Effector memory CD4-positive, alpha-beta T cell (primary cell): ENCODE data around the gene TCTN2.

Experiments used
- DNase-seq, 3 donors: peaks; one replicate each; pipeline ENCODE4 v3.0.0-alpha.2; 2020
- H3K27ac ChIP-seq: 2 replicates; pipeline ENCODE4 v1.7.0; 2013; ENCODE audit warnings: mild to moderate bottlenecking, low read length, moderate library complexity; ENCODE audit not compliant: insufficient read depth, poor library complexity, severe bottlenecking
- H3K27me3 ChIP-seq: replicated peaks from 2 replicates; pipeline ENCODE4 v1.7.0; 2013; ENCODE audit warnings: mild to moderate bottlenecking, low read length; ENCODE audit not compliant: insufficient read depth, control insufficient read depth, poor library complexity, severe bottlenecking
- H3K36me3 ChIP-seq: 2 replicates; pipeline ENCODE4 v1.7.0; 2013; ENCODE audit warnings: mild to moderate bottlenecking, low read length, moderate library complexity; ENCODE audit not compliant: control insufficient read depth, insufficient read depth
- H3K4me1 ChIP-seq: 2 replicates; pipeline ENCODE4 v1.7.0; 2013; ENCODE audit warnings: low read length, mild to moderate bottlenecking; ENCODE audit not compliant: control insufficient read depth, insufficient read depth, poor library complexity, severe bottlenecking
- H3K4me3 ChIP-seq: 2 replicates; pipeline ENCODE4 v1.7.0; 2013; ENCODE audit warnings: low read length, low read depth, mild to moderate bottlenecking; ENCODE audit not compliant: insufficient read depth, poor library complexity, severe bottlenecking
- H3K9me3 ChIP-seq: 2 replicates; pipeline ENCODE4 v1.7.0; 2013; ENCODE audit warnings: mild to moderate bottlenecking, low read length, moderate library complexity; ENCODE audit not compliant: control insufficient read depth

The TCTN2 gene

GRCh38 chr12:123683964-123684363 is 13.1 kb downstream of the TCTN2 start:
- no peak overlapping the region for H3K27ac ChIP-seq
- no peaks in the 10 kb centered on the region for H3K27me3 ChIP-seq
- peaks cover 7% of the 10 kb centered on the region for H3K36me3 ChIP-seq
- no peak overlapping the region for H3K4me3 ChIP-seq
- H3K9me3 ChIP-seq, result no peaks in the 10 kb centered on the region
- DNase-seq, result no peak
- H3K4me1 ChIP-seq, result no peaks in the 10 kb centered on the region

- Histone ChIP-seq H3K36me3 (peaks cover 3% of the 10 kb centered on the region), H3K27ac (no peak overlapping the region), H3K9me3 (no peaks in the 10 kb centered on the region), H3K27me3 (no peaks in the 10 kb centered on the region), H3K4me1 (no peaks in the 10 kb centered on the region), H3K4me3 (no peak overlapping the region)
- DNase-seq, result no peak
Observed at GRCh38 chr12:123686636-123687190, 15.8 kb downstream of the TCTN2 start.

GRCh38 chr12:123690191-123690840 is 19.4 kb downstream of the TCTN2 start:
- no peak overlapping the region for H3K4me3 ChIP-seq
- H3K27me3 ChIP-seq, result no peaks in the 10 kb centered on the region
- no peak overlapping the region for H3K27ac ChIP-seq
- H3K9me3 ChIP-seq, result no peaks in the 10 kb centered on the region
- H3K4me1 ChIP-seq, result no peaks in the 10 kb centered on the region
- peaks cover 3% of the 10 kb centered on the region for H3K36me3 ChIP-seq
- DNase-seq, result no peak

GRCh38 chr12:123696207-123696606 is 25.3 kb downstream of the TCTN2 start:
- Histone ChIP-seq H3K27ac (no peak overlapping the region), H3K4me1 (no peaks in the 10 kb centered on the region), H3K9me3 (no peaks in the 10 kb centered on the region), H3K4me3 (no peak overlapping the region), H3K27me3 (no peaks in the 10 kb centered on the region), H3K36me3 (peaks cover 4% of the 10 kb centered on the region)
- DNase-seq, result no peak

- Histone ChIP-seq H3K4me1 (no peaks in the 10 kb centered on the region), H3K4me3 (no peak overlapping the region), H3K27ac (no peak overlapping the region), H3K9me3 (no peaks in the 10 kb centered on the region), H3K27me3 (no peaks in the 10 kb centered on the region), H3K36me3 (peaks cover 4% of the 10 kb centered on the region)
- no peak for DNase-seq
Observed at GRCh38 chr12:123696646-123697045, 25.7 kb downstream of the TCTN2 start.

- no peak for DNase-seq
- Histone ChIP-seq H3K4me3 (no peak overlapping the region), H3K27me3 (no peaks in the 10 kb centered on the region), H3K4me1 (no peaks in the 10 kb centered on the region), H3K27ac (no peak overlapping the region), H3K36me3 (no peaks in the 10 kb centered on the region), H3K9me3 (no peaks in the 10 kb centered on the region)
Observed at GRCh38 chr12:123705935-123706334, 35.0 kb downstream of the TCTN2 start.

GRCh38 chr12:123707466-123707865 is 36.6 kb downstream of the TCTN2 start:
- Histone ChIP-seq H3K36me3 (no peaks in the 10 kb centered on the region), H3K4me3 (no peak overlapping the region), H3K9me3 (no peaks in the 10 kb centered on the region), H3K4me1 (peaks cover 4% of the 10 kb centered on the region), H3K27me3 (no peaks in the 10 kb centered on the region), H3K27ac (no peak overlapping the region)
- DNase-seq, result no peak

- peak overlapping the region; percentile 93 for H3K4me3 ChIP-seq
- H3K4me1 ChIP-seq, result peaks cover 18% of the 10 kb centered on the region
- no peaks in the 10 kb centered on the region for H3K36me3 ChIP-seq
- H3K27ac ChIP-seq, result peak overlapping the region; percentile 55
- H3K9me3 ChIP-seq, result no peaks in the 10 kb centered on the region
- no peaks in the 10 kb centered on the region for H3K27me3 ChIP-seq
- DNase-seq, result no peak
Observed at GRCh38 chr12:123712780-123713319, 41.9 kb downstream of the TCTN2 start.

- peaks cover 18% of the 10 kb centered on the region for H3K4me1 ChIP-seq
- peak overlapping the region; percentile 93 for H3K4me3 ChIP-seq
- DNase-seq, result no peak
- no peaks in the 10 kb centered on the region for H3K36me3 ChIP-seq
- no peaks in the 10 kb centered on the region for H3K27me3 ChIP-seq
- H3K27ac ChIP-seq, result no peak overlapping the region
- H3K9me3 ChIP-seq, result no peaks in the 10 kb centered on the region
Observed at GRCh38 chr12:123713398-123713797, 42.5 kb downstream of the TCTN2 start.

GRCh38 chr12:123713823-123714585 is 43.1 kb downstream of the TCTN2 start:
- H3K9me3 ChIP-seq, result no peaks in the 10 kb centered on the region
- peak overlapping the region; percentile 93 for H3K4me3 ChIP-seq
- H3K36me3 ChIP-seq, result no peaks in the 10 kb centered on the region
- no peaks in the 10 kb centered on the region for H3K27me3 ChIP-seq
- H3K27ac ChIP-seq, result no peak overlapping the region
- peaks cover 18% of the 10 kb centered on the region for H3K4me1 ChIP-seq
- no peak for DNase-seq
